ENCODE results near the gene CACNA1G.

The CACNA1G gene

GRCh38 chr17:50517011-50517410 is 43.5 kb upstream of the CACNA1G start:
- Mint-ChIP-seq H3K4me1 (peaks cover 37% of the 10 kb centered on the region), H3K4me3 (no peak overlapping the region), H3K27me3 (ENCODE audit: low read depth) (peaks cover 2% of the 10 kb centered on the region), H3K27ac (peak overlapping the region in 2 of 3 experiments; percentile 42), H3K36me3 (ENCODE audit: low read depth) (no peaks in the 10 kb centered on the region), H3K9me3 (no peaks in the 10 kb centered on the region)
- no peak for TF ChIP-seq CTCF (IDR thresholded peaks at IDR 0.05; ENCODE audit: unreplicated experiment in 3 of 3)

- TF ChIP-seq CTCF (IDR thresholded peaks at IDR 0.05; ENCODE audit: unreplicated experiment in 3 of 3): no peak
- Mint-ChIP-seq H3K4me1 (peaks cover 37% of the 10 kb centered on the region), H3K36me3 (ENCODE audit: low read depth) (no peaks in the 10 kb centered on the region), H3K27ac (peak overlapping the region; percentile 66 to 92 (median 85)), H3K4me3 (no peak overlapping the region), H3K9me3 (no peaks in the 10 kb centered on the region), H3K27me3 (ENCODE audit: low read depth) (peaks cover 3% of the 10 kb centered on the region)
These were observed 42.8 kb upstream of the CACNA1G start for GRCh38 chr17:50517504-50518383.

DNA sequence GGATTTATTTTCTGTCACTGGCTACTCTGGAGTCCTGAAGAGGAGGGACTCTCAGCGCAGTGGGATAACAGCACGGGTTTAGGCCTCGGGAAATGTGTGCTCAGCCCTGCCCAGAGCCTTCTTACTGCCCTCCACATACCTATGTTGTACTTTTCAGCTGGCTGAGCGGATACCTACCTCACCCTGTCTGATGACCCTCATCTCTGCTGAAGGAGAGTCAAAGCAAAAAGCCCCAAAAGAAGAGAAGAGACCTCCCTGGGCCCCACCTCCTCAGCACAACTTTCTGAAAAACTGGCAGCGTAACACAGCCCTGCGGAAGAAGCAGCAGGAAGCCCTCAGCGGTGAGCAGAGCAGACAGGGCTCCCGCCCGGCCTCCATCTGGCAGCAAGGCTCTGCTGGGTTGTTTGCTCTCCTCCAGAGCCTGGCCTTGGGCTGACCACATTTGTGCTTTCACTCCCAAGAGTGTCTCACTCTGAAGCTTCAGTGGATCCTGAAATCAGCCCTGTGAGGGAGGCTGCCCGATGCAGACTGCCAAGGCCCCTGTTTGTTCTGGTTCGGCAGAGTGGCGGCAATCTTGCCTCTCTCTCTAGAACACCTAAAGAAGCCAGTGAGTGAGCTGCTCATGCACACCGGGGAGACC is 42.0 kb upstream of the CACNA1G start:
- TF ChIP-seq CTCF (IDR thresholded peaks at IDR 0.05; ENCODE audit: unreplicated experiment in 3 of 3): no peak
- Mint-ChIP-seq H3K27ac (peak overlapping the region; percentile 66 to 92 (median 85)), H3K27me3 (ENCODE audit: low read depth) (peaks cover 3% of the 10 kb centered on the region)

GRCh38 chr17:50519141-50519834 is 41.2 kb upstream of the CACNA1G start:
- peaks cover 30% of the 10 kb centered on the region for H3K4me1 Mint-ChIP-seq
- H3K9me3 Mint-ChIP-seq: no peaks in the 10 kb centered on the region
- peaks cover 3% of the 10 kb centered on the region for H3K27me3 Mint-ChIP-seq (ENCODE audit: low read depth)

More for the DNA sequence above, 42.0 kb upstream of the CACNA1G start:
- H3K9me3 Mint-ChIP-seq: no peaks in the 10 kb centered on the region
- H3K4me1 Mint-ChIP-seq: peaks cover 34% of the 10 kb centered on the region
- no peaks in the 10 kb centered on the region for H3K36me3 Mint-ChIP-seq (ENCODE audit: low read depth)
- no peak overlapping the region for H3K4me3 Mint-ChIP-seq

DNA sequence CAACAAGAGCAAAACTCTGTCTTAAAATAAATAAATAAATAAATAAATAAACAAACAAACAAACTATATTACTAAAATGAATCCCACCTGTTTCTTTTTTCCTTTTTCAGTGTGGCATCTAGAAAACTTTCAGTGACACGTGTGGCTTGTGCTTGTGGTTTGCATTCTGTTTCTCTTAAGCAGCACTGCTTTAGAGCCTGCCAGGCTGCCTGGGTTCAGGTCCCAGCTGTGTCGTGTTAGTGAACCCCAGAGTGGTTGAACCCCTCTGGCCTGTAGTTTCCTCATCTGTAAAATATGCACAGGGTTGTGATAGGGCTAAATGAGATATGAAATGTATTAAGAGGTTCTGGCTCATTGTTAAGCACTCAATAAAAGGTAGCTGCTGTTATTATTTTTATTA is 40.0 kb upstream of the CACNA1G start:
- no peaks in the 10 kb centered on the region for H3K9me3 Mint-ChIP-seq
- H3K4me1 Mint-ChIP-seq: peaks cover 20% of the 10 kb centered on the region
- H3K27ac Mint-ChIP-seq: no peak overlapping the region
- H3K4me3 Mint-ChIP-seq: no peak overlapping the region
- no peak for TF ChIP-seq CTCF (IDR thresholded peaks at IDR 0.05; ENCODE audit: unreplicated experiment in 3 of 3)
- peaks cover 3% of the 10 kb centered on the region for H3K27me3 Mint-ChIP-seq (ENCODE audit: low read depth)
- no peaks in the 10 kb centered on the region for H3K36me3 Mint-ChIP-seq (ENCODE audit: low read depth)

More at GRCh38 chr17:50519141-50519834, 41.2 kb upstream of the CACNA1G start:
- no peak for TF ChIP-seq CTCF (IDR thresholded peaks at IDR 0.05; ENCODE audit: unreplicated experiment in 3 of 3)
- Mint-ChIP-seq H3K36me3 (ENCODE audit: low read depth) (no peaks in the 10 kb centered on the region), H3K27ac (peak overlapping the region in 2 of 3 experiments; percentile 85 to 92), H3K4me3 (no peak overlapping the region)

Measured in nephron (organoid).